GM19452 (cell line): ENCODE measurements around the gene CD300C.
"Not testable (repeated sequence)": the region's sequence is repeated elsewhere in the genome, so short reads cannot be mapped to it uniquely, and the experiment has no call there.

Experiments used
- ATAC-seq: cut with Tn5 transposase; IDR thresholded peaks from one replicate; pipeline ENCODE4 v1.9.1; 2021; ENCODE audit not compliant: unreplicated experiment

CD300C gene

DNA sequence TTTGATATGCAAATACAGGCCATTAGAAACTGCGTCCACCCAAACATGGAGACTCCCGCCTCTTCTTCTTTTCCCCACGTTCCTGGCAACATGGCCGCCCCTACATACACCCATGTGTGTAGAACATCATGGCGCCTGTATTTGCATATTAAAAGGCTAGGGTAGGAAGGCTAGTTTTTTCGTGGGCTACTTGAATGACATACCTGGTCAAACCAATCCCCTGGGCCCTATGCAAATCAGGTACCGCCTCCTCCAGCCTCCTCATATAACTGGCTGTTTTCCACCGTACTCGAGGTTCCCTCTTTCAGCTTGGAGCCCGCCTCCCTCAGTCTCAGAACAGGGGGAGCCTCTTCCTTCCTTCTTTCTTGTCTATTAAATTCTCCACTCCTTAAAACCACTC is 13.8 kb downstream of the CD300C start:
- ATAC-seq, result no peak

DNA sequence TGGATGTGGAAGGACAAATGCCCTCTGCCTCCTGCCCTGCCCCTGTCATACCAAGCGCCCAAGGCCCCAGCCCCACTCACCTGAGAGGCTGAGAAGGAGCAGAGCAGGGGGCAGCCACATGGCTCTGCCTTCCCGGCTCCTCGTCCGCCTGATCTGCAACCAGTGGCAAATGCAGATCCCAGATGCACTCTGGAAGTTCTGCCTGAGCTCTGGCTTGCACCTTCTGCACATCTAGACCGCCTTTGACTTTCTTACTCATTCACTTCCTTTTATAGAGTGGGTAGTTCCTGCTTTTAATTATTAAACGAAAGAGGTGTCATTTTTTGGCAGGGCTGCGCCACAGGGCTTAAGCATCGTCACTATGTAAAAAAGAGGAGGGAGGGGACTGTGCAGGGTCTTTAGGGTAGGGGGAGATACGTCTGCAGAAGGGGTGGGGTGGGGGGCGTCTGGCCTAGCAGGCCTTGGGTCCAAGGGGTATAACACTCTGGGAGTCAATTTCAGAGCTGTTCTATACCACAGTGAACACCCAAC is 14.6 kb downstream of the CD300C start, which contains the start of gene CD300LB:
Gene CD300LB (minus strand): TSS at position 245 of the 531 bp plus-strand sequence. CDS start 125 bp downstream, at position 120.
- ATAC-seq, result no peak

DNA sequence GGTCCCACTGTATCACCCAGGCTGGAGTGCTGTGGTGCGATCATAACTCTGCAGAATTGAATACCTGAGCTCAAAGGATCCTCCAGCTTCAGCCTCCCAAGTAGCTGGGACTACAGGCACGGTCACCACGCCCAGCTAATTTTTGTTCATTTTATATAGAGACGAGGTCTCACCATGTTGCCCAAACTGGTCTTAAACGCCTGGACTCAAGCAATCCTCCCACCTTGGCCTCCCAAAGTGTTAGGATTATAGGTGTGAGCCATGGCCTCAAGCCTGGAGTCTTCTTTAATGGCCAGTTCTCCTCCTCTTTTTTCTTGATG is 15.1 kb downstream of the CD300C start:
- no peak for ATAC-seq

DNA sequence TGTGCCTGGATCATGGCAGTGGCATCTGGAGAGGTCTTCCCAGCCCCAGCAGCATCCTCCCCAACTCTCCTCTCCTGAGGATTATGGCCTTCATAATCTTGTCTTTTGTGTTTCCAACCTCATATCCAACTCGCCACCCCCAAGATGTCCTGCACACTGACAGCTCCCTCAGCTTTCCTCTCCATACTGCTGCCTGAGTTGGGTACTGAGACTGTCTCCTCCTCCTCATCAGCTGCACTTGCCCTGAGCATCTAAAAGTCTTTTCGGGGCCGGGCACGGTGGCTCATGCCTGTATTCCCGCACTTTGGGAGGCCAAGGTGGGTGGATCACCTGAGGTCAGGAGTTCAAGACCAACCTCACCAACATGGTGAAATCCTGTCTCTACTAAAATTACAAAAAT is 16.7 kb downstream of the CD300C start:
- no peak for ATAC-seq

DNA sequence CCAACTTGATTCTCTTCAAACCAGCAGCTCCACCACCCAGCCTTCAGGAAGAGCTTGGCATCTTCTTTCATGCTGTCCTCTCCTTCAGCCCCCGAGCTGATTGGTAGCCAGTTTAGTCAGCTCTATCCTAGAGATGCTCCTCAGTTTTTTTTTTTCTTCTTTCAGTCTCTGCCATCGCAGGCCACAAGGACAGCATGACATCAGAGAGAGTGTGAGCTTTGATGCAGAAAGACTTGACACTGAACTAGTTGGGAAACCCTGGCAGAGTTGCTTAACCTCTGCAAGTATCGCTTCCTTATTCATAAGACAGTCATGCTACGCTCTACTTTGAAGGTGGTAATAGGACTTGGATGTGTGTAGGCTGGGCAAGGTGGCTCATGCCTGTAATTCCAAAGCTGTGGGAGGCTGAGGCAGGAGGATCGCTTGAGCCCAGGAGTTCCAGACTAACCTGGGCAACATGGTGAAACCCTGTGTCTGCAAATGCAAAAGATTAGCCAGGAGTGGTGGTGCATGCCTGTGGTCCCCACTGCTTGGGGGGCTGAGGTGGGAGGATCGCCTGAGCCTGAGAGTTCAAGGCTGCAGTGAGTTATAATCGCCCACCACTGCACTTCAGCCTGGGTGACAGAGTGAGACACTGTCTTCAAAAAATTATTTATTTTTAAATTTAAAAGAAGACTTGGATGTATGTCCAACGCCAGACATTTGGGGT is 17.3 kb downstream of the CD300C start:
- peak; percentile 85 for ATAC-seq

DNA sequence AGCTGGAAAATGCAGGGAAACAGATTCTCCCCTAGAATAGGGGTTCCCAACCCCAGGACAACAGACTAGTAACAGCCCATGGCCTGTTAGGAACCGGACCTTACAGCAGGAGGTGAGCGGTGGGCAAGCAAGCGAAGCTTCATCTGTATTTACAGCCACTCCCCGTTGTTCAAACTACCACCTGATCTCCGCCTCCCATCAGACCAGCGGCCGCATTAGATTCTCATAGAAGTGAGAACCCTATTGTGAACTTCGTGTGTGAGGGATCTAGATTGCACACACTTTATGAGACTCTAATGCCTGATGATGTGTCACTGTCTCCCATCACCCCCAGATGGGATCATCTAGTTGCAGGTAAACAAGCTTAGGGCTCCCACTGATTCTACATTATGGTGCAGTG is 18.2 kb downstream of the CD300C start:
- no peak for ATAC-seq

DNA sequence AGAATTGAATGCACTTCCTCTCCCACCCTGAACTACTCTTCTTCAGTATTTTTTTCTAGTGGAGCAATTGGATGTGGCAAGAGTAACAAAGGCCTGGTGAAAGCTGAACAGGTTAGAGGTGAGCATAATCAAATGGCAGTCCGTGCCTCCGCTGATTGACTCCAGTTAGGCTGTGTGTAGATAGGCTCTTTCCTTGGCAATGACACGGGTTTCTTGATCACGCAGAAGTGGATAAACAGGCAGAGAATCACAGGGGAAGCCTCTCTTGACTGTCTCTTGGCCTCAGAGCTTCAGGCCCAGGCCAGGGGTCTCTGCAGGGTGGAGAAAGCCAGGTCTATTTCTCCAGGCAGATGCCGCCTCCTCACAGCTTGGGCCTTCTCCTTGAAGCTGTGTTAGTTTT is 18.8 kb downstream of the CD300C start:
- no peak for ATAC-seq

DNA sequence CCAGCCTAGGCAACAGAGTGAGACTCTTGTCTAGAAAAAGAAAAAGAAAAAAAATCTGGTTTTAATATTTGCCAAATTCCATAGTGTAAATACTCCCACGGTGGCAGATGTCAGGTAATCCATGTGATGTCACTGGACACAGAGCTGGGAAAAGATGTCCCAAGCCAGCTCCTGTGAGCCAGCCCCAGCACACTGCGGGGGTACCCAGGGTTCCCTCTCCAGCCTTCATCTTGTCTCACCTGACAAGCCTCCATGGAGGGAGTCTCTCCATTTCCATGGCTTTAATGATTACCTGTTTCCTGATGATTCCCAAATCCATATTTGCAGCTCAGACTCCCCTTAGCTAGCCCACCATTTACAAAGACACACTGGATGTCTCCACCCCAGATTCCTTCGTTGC is 19.2 kb downstream of the CD300C start:
- ATAC-seq, result no peak

DNA sequence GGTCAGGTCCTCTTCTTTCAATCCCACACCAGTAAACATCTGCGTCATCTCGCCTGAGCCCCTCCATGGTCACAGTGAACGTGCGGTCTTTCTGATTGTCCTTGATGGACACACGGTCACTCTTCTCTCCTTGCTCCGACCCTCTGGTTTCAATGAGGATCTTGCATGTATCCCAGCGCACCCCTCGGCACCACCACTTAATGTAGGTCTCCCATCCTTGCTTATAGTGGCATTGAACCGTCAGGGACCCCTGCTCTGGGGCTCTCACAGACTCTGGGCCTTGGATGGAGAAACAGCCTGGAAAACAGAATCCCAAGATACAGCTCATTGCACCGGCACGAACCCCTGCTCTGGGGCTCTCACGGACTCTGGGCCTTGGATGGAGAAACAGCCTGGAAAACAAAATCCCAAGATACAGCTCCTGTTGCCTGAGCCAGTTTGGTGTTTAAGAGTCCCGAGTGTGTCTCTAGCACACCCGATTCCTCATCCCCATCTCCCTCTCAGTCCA is 20.1 kb downstream of the CD300C start:
- no peak for ATAC-seq

DNA sequence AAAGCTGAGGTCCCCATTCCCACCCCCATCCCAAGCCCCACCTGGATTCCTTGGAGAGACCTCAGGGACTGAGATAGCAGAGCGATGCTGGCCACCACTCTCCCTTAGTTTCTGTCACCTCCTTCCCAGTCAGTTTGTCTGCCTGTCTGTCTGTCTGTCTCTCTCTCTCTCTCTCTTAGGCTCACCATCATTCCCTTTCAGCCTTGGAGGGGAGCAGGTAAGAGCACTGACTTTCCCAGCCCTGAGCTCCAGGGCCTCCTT is 20.5 kb downstream of the CD300C start:
- no peak for ATAC-seq

DNA sequence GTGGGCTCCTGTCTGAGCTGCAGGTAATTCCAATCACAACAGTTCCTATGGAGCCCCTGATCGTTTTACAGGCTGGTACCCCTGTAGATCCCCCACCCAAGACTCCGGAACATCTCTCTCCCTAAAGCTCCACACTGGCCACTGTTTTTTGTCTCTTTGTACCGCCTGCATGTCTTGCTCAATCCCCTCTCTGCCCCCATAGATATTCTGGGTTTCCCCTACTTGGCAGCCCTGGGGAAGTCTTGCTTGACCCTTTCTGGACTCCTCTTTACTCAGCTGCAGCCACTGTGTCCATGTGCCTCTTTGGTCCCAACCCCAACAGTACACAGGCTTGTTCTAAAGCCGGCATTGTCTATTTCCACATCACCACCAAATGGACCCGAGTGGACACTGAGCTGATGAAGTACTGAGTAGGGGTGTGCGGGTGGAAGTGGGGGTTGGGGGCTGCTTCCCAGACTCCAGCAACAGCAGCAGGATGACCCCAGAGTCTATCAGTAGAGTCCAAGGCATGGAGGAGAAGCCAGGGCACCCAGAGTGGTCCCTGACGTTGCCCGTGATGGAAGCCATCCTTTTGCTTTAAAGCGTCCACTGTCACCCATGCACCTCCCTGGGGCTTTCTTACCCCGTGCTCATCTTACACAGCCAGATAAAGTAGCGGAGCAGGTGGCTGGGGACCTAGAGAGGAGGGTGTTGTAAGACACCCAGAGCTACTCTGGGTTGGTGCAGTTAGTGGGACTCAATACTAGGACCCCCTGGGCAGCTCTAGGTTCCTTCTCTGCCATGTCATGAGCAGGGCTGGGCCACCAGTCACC is 21.1 kb downstream of the CD300C start:
- ATAC-seq, result no peak

DNA sequence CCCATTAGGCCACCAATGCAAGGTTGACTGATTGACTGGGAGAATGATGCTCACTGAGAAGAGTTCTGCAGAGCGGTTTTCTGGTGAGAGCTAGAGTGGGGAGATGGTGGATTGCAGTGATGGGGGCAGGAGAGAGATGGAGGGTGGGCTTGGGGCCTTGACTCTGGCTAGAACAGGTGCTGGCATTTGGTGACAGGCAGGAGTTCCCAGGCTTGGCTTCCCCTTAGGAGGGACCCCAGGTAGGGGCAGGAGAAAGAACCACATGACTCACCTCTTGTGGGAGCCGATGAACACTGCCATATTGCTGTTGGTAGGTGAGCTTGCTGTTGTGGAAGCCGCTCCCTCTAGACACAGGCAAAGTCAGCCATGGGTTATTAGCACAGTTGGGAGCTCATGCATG is 22.6 kb downstream of the CD300C start:
- ATAC-seq, result no peak

DNA sequence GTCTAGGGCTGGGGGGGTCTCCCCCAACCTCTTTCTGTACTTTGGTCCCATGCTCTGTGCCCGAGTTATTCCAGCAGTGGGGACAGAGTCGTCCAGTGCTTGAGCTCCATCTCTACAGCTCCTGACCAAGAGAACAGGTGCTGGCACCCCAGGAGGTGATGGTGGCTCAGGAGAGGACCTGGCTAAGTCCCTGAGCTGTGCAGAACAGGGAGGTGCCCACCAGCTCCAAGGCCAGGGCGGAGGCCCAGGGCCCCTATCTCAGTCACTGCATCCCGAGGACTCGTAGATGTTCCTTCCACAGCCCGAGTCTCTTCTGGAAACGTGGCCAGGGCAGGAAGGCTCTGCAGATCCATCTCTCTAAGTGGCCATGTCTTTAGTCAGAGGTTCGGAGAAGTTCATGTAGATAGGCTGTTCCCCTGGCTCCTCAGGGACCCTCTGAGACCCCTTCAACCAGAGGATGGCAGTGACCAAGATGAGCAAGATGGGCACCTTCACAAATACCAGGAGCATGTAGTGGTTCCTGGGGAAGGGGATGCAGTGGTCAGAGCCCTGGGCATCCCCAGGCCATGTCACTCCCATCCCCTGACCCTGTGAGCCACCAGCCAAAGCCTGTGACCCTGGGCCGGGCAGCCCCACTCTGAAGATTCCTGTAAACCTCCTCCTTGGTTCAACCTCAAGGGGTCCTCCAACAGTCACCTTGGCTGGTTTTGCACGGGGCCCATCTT is 23.4 kb downstream of the CD300C start:
- ATAC-seq, result no peak

DNA sequence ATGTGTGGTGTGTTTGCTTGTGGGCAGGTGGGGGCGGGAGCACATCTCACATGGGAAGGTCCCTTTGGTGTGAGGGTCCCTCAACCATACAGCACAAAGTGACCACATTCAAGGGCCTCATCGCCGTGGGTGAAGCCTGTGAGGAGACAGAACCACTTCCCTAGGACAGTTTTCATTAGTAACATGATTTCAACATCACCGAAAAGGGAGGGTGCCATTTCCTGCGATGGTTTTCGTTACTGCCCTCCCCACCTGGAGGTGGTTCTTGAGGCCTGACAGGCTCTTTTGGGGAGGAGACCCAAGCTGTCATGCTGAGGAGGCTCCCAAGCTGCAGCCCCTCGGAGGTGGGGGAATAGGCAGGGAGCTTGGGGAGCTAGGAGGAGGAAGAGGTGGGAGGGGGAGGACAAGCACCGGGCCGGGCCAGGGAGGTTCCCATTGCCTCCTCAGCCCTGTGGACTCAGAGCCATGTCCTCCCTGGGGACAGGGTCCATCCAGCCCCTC is 24.2 kb downstream of the CD300C start:
- ATAC-seq, result no peak

DNA sequence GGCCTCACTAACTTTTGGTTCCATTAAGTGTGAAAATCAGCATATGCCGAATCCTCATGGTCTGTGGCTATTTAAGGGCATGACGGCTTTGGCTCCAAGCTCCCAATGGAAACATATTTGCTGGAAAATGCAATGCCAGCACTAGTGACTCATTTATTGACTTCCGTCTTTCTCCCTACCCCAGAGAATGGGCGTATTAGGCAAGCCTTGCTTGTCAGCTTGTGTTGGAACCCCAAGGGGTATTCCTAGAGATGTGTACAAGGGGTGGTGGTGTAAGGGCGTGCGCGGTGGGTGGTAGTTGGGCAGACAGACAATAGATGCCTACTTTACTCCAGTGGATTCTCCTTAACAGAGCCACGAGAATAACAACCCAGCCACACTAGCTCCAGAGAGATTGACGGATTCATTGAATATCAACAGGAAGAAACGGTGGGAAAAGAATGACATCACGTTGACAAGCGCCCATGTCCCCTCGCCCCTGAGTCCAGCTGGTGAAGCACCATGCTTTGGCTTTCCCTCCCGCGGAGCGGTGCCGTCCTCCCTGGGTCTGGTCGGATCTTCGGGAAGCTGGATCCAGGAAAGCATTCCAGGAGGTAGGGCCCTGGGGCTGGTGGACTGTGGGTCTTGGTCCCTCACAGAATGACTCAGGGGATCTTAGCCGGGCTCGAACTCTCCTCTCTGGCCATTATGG is 25.0 kb downstream of the CD300C start:
- ATAC-seq, result no peak

DNA sequence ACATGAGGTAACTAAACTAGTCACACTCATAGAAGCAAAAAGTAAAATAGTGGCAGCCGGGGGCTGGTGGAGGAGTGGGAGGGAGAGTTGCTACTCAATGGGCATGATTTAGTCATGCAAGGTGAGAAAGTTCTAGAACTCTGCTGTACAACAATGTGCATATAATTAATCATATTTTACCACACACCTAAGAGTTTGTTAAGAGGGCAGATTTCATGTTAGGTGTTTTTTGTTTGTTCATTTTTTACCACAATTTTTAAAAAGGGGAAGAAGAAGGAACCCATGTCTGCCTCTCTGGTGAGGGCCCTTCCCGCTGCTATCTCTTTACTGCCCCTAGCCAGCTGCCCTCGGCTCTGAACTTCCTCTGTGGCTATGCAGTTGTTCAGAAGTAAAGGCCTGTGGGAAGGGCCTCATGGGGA is 25.9 kb downstream of the CD300C start:
- no peak for ATAC-seq

DNA sequence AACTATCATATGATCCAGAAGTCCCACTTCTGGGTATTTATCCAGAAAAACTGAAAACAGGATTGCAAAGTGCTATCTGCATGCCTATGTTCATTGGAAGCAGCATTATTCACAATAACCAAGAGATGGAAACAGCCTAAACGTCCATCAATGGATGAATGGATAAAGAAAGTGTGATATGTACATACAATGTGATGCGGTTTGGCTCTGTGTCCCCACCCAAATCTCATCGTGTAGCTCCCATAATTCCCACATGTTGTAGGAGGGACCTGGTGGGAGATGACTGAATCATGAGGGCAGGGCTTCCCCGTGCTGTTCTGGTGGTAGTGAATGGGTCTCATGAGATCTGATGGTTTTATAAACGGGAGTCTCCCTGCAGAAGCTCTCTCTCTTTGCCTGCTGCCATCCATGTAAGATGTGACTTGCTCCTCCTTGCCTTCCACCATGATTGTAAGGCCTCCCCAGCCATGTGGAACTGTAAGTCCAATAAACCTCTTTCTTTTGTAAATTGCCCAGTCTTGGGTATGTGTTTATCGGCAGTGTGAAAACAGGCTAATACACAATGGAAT is 27.4 kb downstream of the CD300C start:
- ATAC-seq, result not testable (repeated sequence)

DNA sequence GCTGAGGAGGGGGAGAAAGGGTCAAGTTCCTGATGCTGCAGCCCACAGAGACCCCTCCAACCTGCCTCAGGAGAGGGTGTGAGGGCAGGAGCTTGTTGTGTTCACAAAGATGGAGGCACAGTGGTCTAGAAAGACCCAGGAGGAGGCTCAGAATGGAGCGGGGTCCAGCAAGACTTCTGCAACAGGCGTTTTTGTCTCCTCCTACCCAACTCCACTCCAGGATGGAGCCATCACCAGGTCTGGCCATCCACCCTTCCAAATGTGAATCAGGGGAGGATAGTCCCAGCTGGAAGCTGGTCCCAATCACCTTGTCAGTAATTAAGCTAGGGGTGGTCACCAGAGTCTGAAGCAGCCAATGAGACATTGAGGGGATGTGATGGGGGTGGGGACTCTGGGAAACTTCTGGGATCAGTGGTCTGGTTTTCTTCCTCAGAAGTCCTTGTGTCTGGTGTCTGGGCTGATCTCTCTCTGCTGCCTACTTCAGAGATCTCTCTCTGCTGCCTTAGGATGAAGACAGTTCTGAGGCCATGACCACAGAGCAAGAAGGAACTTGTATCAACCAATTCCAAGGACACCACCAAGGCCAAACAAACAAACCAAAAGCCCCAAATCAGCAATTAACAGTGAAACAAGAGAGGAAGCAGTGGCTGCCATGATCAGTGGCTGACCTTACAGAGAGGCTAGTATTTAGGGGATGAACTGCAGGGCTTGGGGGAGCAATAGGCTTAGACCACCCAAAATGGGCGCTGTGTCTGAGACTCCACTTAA is 29.2 kb downstream of the CD300C start:
- ATAC-seq, result no peak

DNA sequence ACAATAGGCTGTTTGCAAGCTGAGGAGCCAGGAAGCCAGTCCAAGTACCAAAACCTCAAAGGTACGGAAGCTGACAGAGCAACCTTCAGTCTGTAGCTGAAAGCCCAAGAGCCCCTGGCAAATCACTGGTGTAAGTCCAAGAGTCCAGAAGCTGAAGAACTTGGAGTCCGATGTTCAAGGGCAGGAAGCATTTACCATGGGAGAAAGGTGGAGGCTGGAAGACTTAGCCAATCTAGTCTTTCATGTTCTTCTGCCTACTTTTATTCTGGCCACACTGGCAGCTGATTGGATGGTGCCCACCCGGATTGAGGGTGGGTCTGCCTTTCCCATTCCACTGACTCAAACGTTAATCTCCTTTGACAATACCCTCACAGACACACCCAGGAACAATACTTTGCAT is 30.0 kb downstream of the CD300C start:
- ATAC-seq, result no peak
